NCI-H82 (cell line): ENCODE data around the gene BSG.
"Not testable (repeated sequence)": the region's sequence is repeated elsewhere in the genome, so short reads cannot be mapped to it uniquely, and the experiment has no call there.

Experiments used
- DNase-seq: peaks from one replicate; lab custom pipeline; 2025; lab: John Stamatoyannopoulos, UW

BSG gene

GRCh38 chr19:588093-588740 is 15.8 kb downstream of the BSG start:
- peak; percentile 77 for DNase-seq

GRCh38 chr19:588741-589692 is 16.6 kb downstream of the BSG start:
- peak; percentile 38 for DNase-seq

GRCh38 chr19:589693-590395 is 17.4 kb downstream of the BSG start, which contains the start of gene HCN2:
TSS of gene HCN2 (plus strand) at chr19:589881. CDS start at chr19:589946, 65 bp downstream.
- DNase-seq = no peak

- peak; percentile 38 for DNase-seq
Measured at GRCh38 chr19:590396-590745, 18.0 kb downstream of the BSG start.

- no peak for DNase-seq
Measured at GRCh38 chr19:590750-591098, 18.3 kb downstream of the BSG start.

GRCh38 chr19:591099-591958 is 18.9 kb downstream of the BSG start:
- DNase-seq = no peak

GRCh38 chr19:592101-592500 is 19.7 kb downstream of the BSG start:
- no peak for DNase-seq

GRCh38 chr19:593055-593454 is 20.7 kb downstream of the BSG start:
- DNase-seq = no peak

- no peak for DNase-seq
Measured at GRCh38 chr19:593505-593904, 21.1 kb downstream of the BSG start.

- DNase-seq = no peak
Measured at GRCh38 chr19:594265-594870, 22.0 kb downstream of the BSG start.

- peak; percentile 93 for DNase-seq
Measured at GRCh38 chr19:595326-596262, 23.2 kb downstream of the BSG start.

GRCh38 chr19:596263-596655 is 23.9 kb downstream of the BSG start:
- DNase-seq = no peak

- DNase-seq = no peak
Measured at GRCh38 chr19:597406-598315, 25.3 kb downstream of the BSG start.

- DNase-seq = no peak
Measured at GRCh38 chr19:601310-601709, 28.9 kb downstream of the BSG start.

GRCh38 chr19:601790-602189 is 29.4 kb downstream of the BSG start:
- no peak for DNase-seq

GRCh38 chr19:602391-603301 is 30.2 kb downstream of the BSG start:
- DNase-seq = no peak

GRCh38 chr19:603302-603639 is 30.9 kb downstream of the BSG start:
- DNase-seq = not testable (repeated sequence)

- not testable (repeated sequence) for DNase-seq
Measured at GRCh38 chr19:603779-604178, 31.4 kb downstream of the BSG start.
